Cardiac muscle cell (in vitro differentiated cells and primary cell): Measurements from ENCODE around the gene TLL2. TPM values are rescaled to one million over a fixed set of nuclear protein-coding genes. Genes with fewer than 3 reads are reported as not detected.

Experiments
- DNase-seq, 2 donors: peaks; one replicate each; pipeline versions ENCODE4 v3.0.0 to v3.0.0-alpha.2; 2010 to 2017; ENCODE audit warnings: low read depth in 1 of 2, low spot score in 1 of 2
- H3K27ac ChIP-seq: fragments of 200-600 bp; sonication (generic); 2 replicates; pipeline ENCODE4 v1.5.1; 2016
- H3K27me3 ChIP-seq: fragments of 200-600 bp; sonication (generic); 2 replicates; pipeline ENCODE4 v1.6.0; 2016; ENCODE audit warnings: control low read depth
- H3K36me3 ChIP-seq: fragments of 200-600 bp; sonication (generic); 2 replicates; pipeline ENCODE4 v1.5.1; 2016; ENCODE audit warnings: control low read depth
- H3K4me1 ChIP-seq: fragments of 200-600 bp; sonication (generic); 2 replicates; pipeline ENCODE4 v1.8.1; 2017; ENCODE audit warnings: low read depth, mild to moderate bottlenecking, mixed run types
- H3K4me3 ChIP-seq: fragments of 200-600 bp; sonication (generic); 2 replicates; pipeline ENCODE4 v1.5.1; 2016; ENCODE audit warnings: mild to moderate bottlenecking
- H3K9me3 ChIP-seq: fragments of 200-600 bp; sonication (generic); 2 replicates; pipeline ENCODE4 v1.5.1; 2017; ENCODE audit warnings: low read depth, mild to moderate bottlenecking, control low read depth
- polyA plus RNA-seq: library from polyadenylated mRNA; unstranded; fragments of >200 nt; fragmentation: Nextera tagmentation; extraction: Ambion mirVana; gene quantifications from 2 replicates; pipeline ENCODE4 v1.2.1, GENCODE V29; 2016
- total RNA-seq: library from RNA; depleted of rRNA; stranded (reverse); fragments of >200 nt; gene quantifications from 2 replicates; pipeline ENCODE4 v1.2.3, GENCODE V29; 2016
- TF ChIP-seq, protein P1 (sequence below): IDR thresholded peaks from 2 replicates; pipeline ENCODE4 v1.5.1; 2012; ENCODE audit warnings: low read depth, mild to moderate bottlenecking, low read length

The TLL2 gene
- total and polyA plus RNA-seq, 2 experiments from 2014 or later = 0.15 to 0.55 TPM

GRCh38 chr10:96441987-96442643 is 71.6 kb downstream of the TLL2 start:
- TF ChIP-seq, protein P1, sequence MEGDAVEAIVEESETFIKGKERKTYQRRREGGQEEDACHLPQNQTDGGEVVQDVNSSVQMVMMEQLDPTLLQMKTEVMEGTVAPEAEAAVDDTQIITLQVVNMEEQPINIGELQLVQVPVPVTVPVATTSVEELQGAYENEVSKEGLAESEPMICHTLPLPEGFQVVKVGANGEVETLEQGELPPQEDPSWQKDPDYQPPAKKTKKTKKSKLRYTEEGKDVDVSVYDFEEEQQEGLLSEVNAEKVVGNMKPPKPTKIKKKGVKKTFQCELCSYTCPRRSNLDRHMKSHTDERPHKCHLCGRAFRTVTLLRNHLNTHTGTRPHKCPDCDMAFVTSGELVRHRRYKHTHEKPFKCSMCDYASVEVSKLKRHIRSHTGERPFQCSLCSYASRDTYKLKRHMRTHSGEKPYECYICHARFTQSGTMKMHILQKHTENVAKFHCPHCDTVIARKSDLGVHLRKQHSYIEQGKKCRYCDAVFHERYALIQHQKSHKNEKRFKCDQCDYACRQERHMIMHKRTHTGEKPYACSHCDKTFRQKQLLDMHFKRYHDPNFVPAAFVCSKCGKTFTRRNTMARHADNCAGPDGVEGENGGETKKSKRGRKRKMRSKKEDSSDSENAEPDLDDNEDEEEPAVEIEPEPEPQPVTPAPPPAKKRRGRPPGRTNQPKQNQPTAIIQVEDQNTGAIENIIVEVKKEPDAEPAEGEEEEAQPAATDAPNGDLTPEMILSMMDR = no peak
- no peaks in the 10 kb centered on the region for H3K27me3 ChIP-seq
- no peak overlapping the region for H3K4me3 ChIP-seq
- DNase-seq = no peak
- no peak overlapping the region for H3K27ac ChIP-seq
- H3K36me3 ChIP-seq = no peaks in the 10 kb centered on the region
- H3K9me3 ChIP-seq = no peaks in the 10 kb centered on the region
- H3K4me1 ChIP-seq = no peaks in the 10 kb centered on the region

DNA sequence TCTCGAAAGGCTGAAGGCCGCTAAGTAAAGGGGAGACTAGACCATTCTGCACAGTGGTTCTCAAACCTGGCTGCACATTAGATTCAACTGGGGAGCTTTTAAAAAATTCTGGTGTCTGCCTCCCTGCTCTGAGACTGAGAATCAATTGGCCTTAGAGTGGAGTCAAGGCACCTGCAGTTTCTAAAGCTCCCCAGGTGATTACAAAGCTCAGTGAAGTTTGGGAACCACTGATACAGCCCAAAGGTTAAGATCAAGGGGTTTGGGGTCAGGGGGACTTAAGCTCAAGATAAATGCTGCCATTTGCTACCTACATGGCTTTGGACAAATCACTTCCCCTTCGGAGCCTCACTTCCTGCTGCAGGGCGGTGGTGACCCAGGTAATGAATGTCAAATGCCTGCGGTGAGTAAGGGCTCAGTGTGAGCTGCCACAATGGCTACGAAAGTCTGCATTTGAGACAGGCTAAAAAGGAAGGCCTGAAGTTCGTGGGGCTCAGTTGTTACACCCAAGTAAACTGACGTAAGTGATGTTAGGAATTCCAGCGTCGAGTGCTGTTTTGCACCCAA is 72.3 kb downstream of the TLL2 start:
- Histone ChIP-seq H3K9me3 (no peaks in the 10 kb centered on the region), H3K4me1 (no peaks in the 10 kb centered on the region), H3K4me3 (no peak overlapping the region), H3K27me3 (no peaks in the 10 kb centered on the region), H3K27ac (no peak overlapping the region), H3K36me3 (no peaks in the 10 kb centered on the region)
- no peak for DNase-seq
- TF ChIP-seq, protein P1 = no peak

GRCh38 chr10:96440361-96441292 is 73.1 kb downstream of the TLL2 start:
- Histone ChIP-seq H3K27me3 (no peaks in the 10 kb centered on the region), H3K4me1 (no peaks in the 10 kb centered on the region), H3K4me3 (no peak overlapping the region), H3K9me3 (no peaks in the 10 kb centered on the region), H3K27ac (no peak overlapping the region), H3K36me3 (no peaks in the 10 kb centered on the region)
- no peak for DNase-seq
- TF ChIP-seq, protein P1 = no peak

DNA sequence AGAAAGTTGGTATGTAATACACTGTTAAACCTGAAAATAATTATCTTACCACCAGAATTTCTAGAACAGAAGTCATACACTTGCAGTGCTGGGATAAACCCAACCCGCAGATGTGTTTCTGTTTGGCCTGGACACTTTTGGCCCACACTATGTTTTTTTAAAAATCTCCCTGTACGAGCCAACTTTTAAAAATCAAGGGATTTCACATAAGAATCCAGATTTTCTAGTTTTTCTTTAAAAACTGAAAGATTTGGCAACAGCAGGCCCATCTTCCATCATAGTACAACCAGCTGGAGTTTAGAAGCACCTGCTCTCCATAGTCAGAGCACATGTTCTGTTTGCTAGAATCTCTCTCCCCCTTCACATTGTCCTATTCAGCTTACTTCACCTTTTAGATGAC is 74.0 kb downstream of the TLL2 start:
- Histone ChIP-seq H3K27me3 (no peaks in the 10 kb centered on the region), H3K4me3 (no peak overlapping the region), H3K9me3 (no peaks in the 10 kb centered on the region), H3K4me1 (no peaks in the 10 kb centered on the region), H3K36me3 (no peaks in the 10 kb centered on the region), H3K27ac (no peak overlapping the region)
- TF ChIP-seq, protein P1 = no peak
- no peak for DNase-seq

GRCh38 chr10:96436035-96436434 is 77.7 kb downstream of the TLL2 start:
- DNase-seq = no peak
- TF ChIP-seq, protein P1 = no peak
- no peak overlapping the region for H3K4me3 ChIP-seq

More at GRCh38 chr10:96436035-96436434, 77.7 kb downstream of the TLL2 start:
- Histone ChIP-seq H3K36me3 (no peaks in the 10 kb centered on the region), H3K9me3 (no peaks in the 10 kb centered on the region), H3K27ac (no peak overlapping the region), H3K4me1 (peaks cover 7% of the 10 kb centered on the region), H3K27me3 (no peaks in the 10 kb centered on the region)
